Heart left ventricle (tissue), 16 donors: Measurements from ENCODE around the gene B3GAT1. TPM values are rescaled to one million over a fixed set of nuclear protein-coding genes. Genes with fewer than 3 reads are reported as not detected.

ENCODE experiments used
- ATAC-seq, 4 donors: fragments of 200-7000 bp; cut with Tn5 transposase; one replicate each; pipeline ENCODE4 v1.9.1; 2020 to 2022; ENCODE audit warnings: moderate library complexity in 4 of 4, mild to moderate bottlenecking in 3 of 4, moderate number of reproducible peaks in 1 of 4
- DNase-seq, 5 donors: peaks; one replicate each; pipeline ENCODE4 v3.0.0-alpha.2; 2020
- H3K27ac ChIP-seq, 12 donors: fragments of 200-600 bp; sonication (generic) in 4 of 12; one replicate each; pipeline versions ENCODE4 v1.5.0 to v1.8.0; 2016 to 2022; ENCODE audit warnings: mild to moderate bottlenecking in 2 of 12
- H3K27me3 ChIP-seq, 9 donors: fragments of 200-600 bp; sonication (generic) in 2 of 9; one replicate each; pipeline versions ENCODE4 v1.5.1 to v1.8.0; 2016 to 2022; ENCODE audit warnings: mild to moderate bottlenecking in 3 of 9
- H3K36me3 ChIP-seq, 9 donors: fragments of 200-600 bp; sonication (generic) in 2 of 9; one replicate each; pipeline versions ENCODE4 v1.5.0 to v1.8.0; 2018 to 2022; ENCODE audit warnings: mild to moderate bottlenecking in 2 of 9
- H3K4me1 ChIP-seq, 12 donors: fragments of 200-600 bp; sonication (generic) in 4 of 12; one replicate each; pipeline versions ENCODE4 v1.5.0 to v1.8.0; 2016 to 2022; ENCODE audit warnings: mild to moderate bottlenecking in 3 of 12
- H3K4me3 ChIP-seq, 12 donors: fragments of 200-600 bp; sonication (generic) in 4 of 12; one replicate each; pipeline versions ENCODE4 v1.5.0 to v1.8.0; 2017 to 2022; ENCODE audit warnings: mild to moderate bottlenecking in 9 of 12, moderate library complexity in 4 of 12
- H3K9me3 ChIP-seq, 12 donors: fragments of 200-600 bp; sonication (generic) in 4 of 12; one replicate each; pipeline versions ENCODE4 v1.5.0 to v1.8.0; 2016 to 2022; ENCODE audit warnings: mild to moderate bottlenecking in 1 of 12
- CTCF ChIP-seq, 12 donors: fragments of 200-600 bp; sonication (generic) in 4 of 12; IDR thresholded peaks; one replicate each; pipeline versions ENCODE4 v1.5.0 to v1.8.0; 2018 to 2022; ENCODE audit warnings: antibody characterized with exemption in 12 of 12, mild to moderate bottlenecking in 5 of 12
- POLR2A ChIP-seq, 2 donors: fragments of 450-650 bp; IDR thresholded peaks; one replicate each; pipeline ENCODE4 v1.6.1; 2017; ENCODE audit warnings: antibody characterized with exemption in 2 of 2, mild to moderate bottlenecking in 2 of 2, moderate library complexity in 2 of 2
- WGBS, 4 donors: extraction: QIAGEN DNeasy Blood & Tissue Kit in 2 of 4; methylation state at CpG; one replicate each; pipeline versions ENCODE4 v1.1.5 to v1.1.7; 2013 to 2018; 5-methylcytosine and 5-hydroxymethylcytosine counted together
- intact Hi-C, 10 donors: fragments of 100-400 bp; cut with DNase I; formaldehyde crosslinking; loops; one replicate each; pipeline versions ENCODE4 v1.11.1 to v1.14.2; 2022
- polyA plus RNA-seq, 2 donors: library from polyadenylated mRNA; stranded (reverse); fragments of 200-250 nt; gene quantifications; one replicate each; pipeline ENCODE4 v1.2.3, GENCODE V29; 2013
- total RNA-seq, 9 donors: library from RNA; depleted of rRNA in 2 of 9; stranded (reverse); fragments of >200 nt in 2 of 9; fragmentation: NEBNext Ultra II Directional in 3 of 9; extraction: Animal tissue kit (Norgen Biotek cat#: 25700) in 3 of 9; gene quantifications; one replicate each; pipeline versions ENCODE4 v1.1.0 to v1.2.4, GENCODE V29; 2016 to 2023
- donor health status: ischemic (EF 13 %, LVEDD 7.1; RV severe dilation, severe dysfunction).
- donor health status: healthy with polysubstance abuse.
- donor health status: DM: no; HTN: yes; CAD: no.
- donor health status: DM: no; HTN: no; CAD: no.
- donor health status: ischemic (EF 25% LVEDD 6.9; RV normal size, moderate dysfunction).
- donor health status: ischemic (EF 25% LVEDD 5.7; RV mildly dilated, moderate dysfunction).
- donor health status: healthy.
- donor health status: DM: yes; HTN: yes; CAD: no.
- donor health status: ischemic (EF 35%, LVEDD 5.7; RV mildly dilated, moderate dysfunction).
- donor health status: nonischemic (EF 11% LVEDD 7.7; RV severe dilation, severe dysfunction).
- donor health status: DM: yes; HTN: yes; CAD: no.
- donor health status: PGD.
- donor health status: ischemic (EF 29% LVEDD 5.4; RV normal size, mild dysfunction).
- donor health status: nonischemic (EF 23%, LVEDD 6.1; RV moderate dilation, normal function).

Gene B3GAT1
- total and polyA plus RNA-seq, 11 donors, result 0.04 to 0.64 (median 0.09) TPM; not detected in 4

GRCh38 chr11:134440851-134441250, 28.8 kb upstream of the B3GAT1 start:
- H3K9me3 ChIP-seq, result no peaks in the 10 kb centered on the region
- intact Hi-C loops, result no loop called here
- no peaks in the 10 kb centered on the region for H3K36me3 ChIP-seq
- TF ChIP-seq CTCF (IDR thresholded peaks at IDR 0.05) (no peak), POLR2A (IDR thresholded peaks at IDR 0.05) (no peak)
- no peaks in the 10 kb centered on the region for H3K4me1 ChIP-seq
- H3K27ac ChIP-seq, result no peak overlapping the region
- H3K4me3 ChIP-seq, result no peak overlapping the region
- no peak for ATAC-seq
- 76 to 82% (median 80%) methylated on average over 4 of the region's 4 CpGs for WGBS, 4 donors
- DNase-seq, result no peak
- peaks cover 0 to 20% (median 0%) of the 10 kb centered on the region in 9 donors for H3K27me3 ChIP-seq

- WGBS, 4 donors, result 66 to 74% (median 71%) methylated on average over 20 to 21 of the region's 21 CpGs
- DNase-seq (no peak), ATAC-seq (peak in 1 of 4 donors; percentile 16)
- Histone ChIP-seq H3K36me3 (no peaks in the 10 kb centered on the region), H3K27ac (no peak overlapping the region), H3K4me1 (no peaks in the 10 kb centered on the region), H3K4me3 (no peak overlapping the region), H3K9me3 (no peaks in the 10 kb centered on the region), H3K27me3 (peaks cover 0 to 21% (median 0%) of the 10 kb centered on the region in 9 donors)
- intact Hi-C loops, result no loop called here
- TF ChIP-seq POLR2A (IDR thresholded peaks at IDR 0.05) (no peak), CTCF (IDR thresholded peaks at IDR 0.05) (no peak)
These were observed 26.8 kb upstream of the B3GAT1 start for GRCh38 chr11:134438542-134439537.

- Histone ChIP-seq H3K27ac (no peak overlapping the region), H3K4me1 (no peaks in the 10 kb centered on the region), H3K36me3 (no peaks in the 10 kb centered on the region), H3K27me3 (peaks cover 0 to 24% (median 0%) of the 10 kb centered on the region in 9 donors), H3K4me3 (no peak overlapping the region), H3K9me3 (no peaks in the 10 kb centered on the region)
- no peak for ATAC-seq
- intact Hi-C loops, result no loop called here
- no peak for TF ChIP-seq CTCF (IDR thresholded peaks at IDR 0.05)
- no peak for TF ChIP-seq POLR2A (IDR thresholded peaks at IDR 0.05)
- DNase-seq, result no peak
- 71 to 80% (median 79%) methylated on average over 8 to 9 of the region's 9 CpGs for WGBS, 4 donors
These were observed 25.8 kb upstream of the B3GAT1 start for GRCh38 chr11:134437821-134438220.

GRCh38 chr11:134436781-134437180, 24.7 kb upstream of the B3GAT1 start:
- no peak for DNase-seq

More at GRCh38 chr11:134436781-134437180, 24.7 kb upstream of the B3GAT1 start:
- 85 to 90% (median 87%) methylated on average over 10 of the region's 10 CpGs for WGBS, 4 donors
- no peak for ATAC-seq
- H3K4me3 ChIP-seq, result no peak overlapping the region
- no peaks in the 10 kb centered on the region for H3K36me3 ChIP-seq
- intact Hi-C loops, result no loop called here
- H3K27me3 ChIP-seq, result peaks cover 0 to 19% (median 0%) of the 10 kb centered on the region in 9 donors
- no peak for TF ChIP-seq POLR2A (IDR thresholded peaks at IDR 0.05)
- no peak for TF ChIP-seq CTCF (IDR thresholded peaks at IDR 0.05)
- no peaks in the 10 kb centered on the region for H3K4me1 ChIP-seq
- no peaks in the 10 kb centered on the region for H3K9me3 ChIP-seq
- H3K27ac ChIP-seq, result no peak overlapping the region
